HL-60 (cell line): ENCODE measurements around the gene LMO2.

ENCODE experiments used
- DNase-seq, 2 experiments: peaks; one replicate each; pipeline ENCODE4 v3.0.0-alpha.2; 2010 to 2020; ENCODE audit warnings: low read depth in 1 of 2, low spot score in 1 of 2
- H3K27ac ChIP-seq: fragments of 250-450 bp; sonication (Bioruptor Pico); replicated peaks from 2 replicates; pipeline ENCODE4 v1.5.1; 2020; ENCODE audit warnings: mild to moderate bottlenecking, moderate library complexity
- H3K27me3 ChIP-seq: fragments of 250-450 bp; sonication (Bioruptor Pico); 2 replicates; pipeline ENCODE4 v1.5.1; 2021; ENCODE audit warnings: mild to moderate bottlenecking, moderate library complexity; ENCODE audit not compliant: insufficient read depth, poor library complexity, severe bottlenecking
- H3K4me3 ChIP-seq: replicated peaks from 2 replicates; pipeline ENCODE4 v1.5.1; 2011; ENCODE audit warnings: mild to moderate bottlenecking, control low read depth, low read length; ENCODE audit not compliant: insufficient read depth
- CTCF ChIP-seq: IDR thresholded peaks from one replicate; pipeline ENCODE4 v1.5.1; 2011; ENCODE audit warnings: low read length, control low read depth, inconsistent platforms; ENCODE audit not compliant: insufficient read depth
- GABPA ChIP-seq: IDR thresholded peaks from 2 replicates; pipeline ENCODE4 v1.6.1; 2012; ENCODE audit warnings: low read depth
- POLR2AphosphoS5 ChIP-seq: IDR thresholded peaks from 2 replicates; pipeline ENCODE4 v1.6.1; 2012; ENCODE audit warnings: low read depth
- REST ChIP-seq: IDR thresholded peaks from 2 replicates; pipeline ENCODE4 v1.6.1; 2012; ENCODE audit warnings: low read depth; ENCODE audit not compliant: insufficient replicate concordance
- SPI1 ChIP-seq: IDR thresholded peaks from 2 replicates; pipeline ENCODE4 v1.6.1; 2012; ENCODE audit warnings: low read depth, mild to moderate bottlenecking, borderline replicate concordance

The LMO2 gene

GRCh38 chr11:33869481-33870422 is 22.1 kb downstream of the LMO2 start:
- no peaks in the 10 kb centered on the region for H3K27me3 ChIP-seq
- DNase-seq: peak; percentile 62 to 65

GRCh38 chr11:33868647-33869461 is 23.0 kb downstream of the LMO2 start:
- no peak; the same call in 1 of the 2 replicates for TF ChIP-seq POLR2AphosphoS5
- TF ChIP-seq REST: no peak
- TF ChIP-seq CTCF: no peak
- no peak for TF ChIP-seq SPI1
- no peak for TF ChIP-seq GABPA
- no peaks in the 10 kb centered on the region for H3K27me3 ChIP-seq
- H3K27ac ChIP-seq: peak overlapping the region; percentile 68
- DNase-seq: no peak
- H3K4me3 ChIP-seq: peak overlapping the region; percentile 76

More at GRCh38 chr11:33869481-33870422, 22.1 kb downstream of the LMO2 start:
- H3K4me3 ChIP-seq: peak overlapping the region; percentile 76
- TF ChIP-seq GABPA (no peak), SPI1 (peak; percentile 49; the same call in 1 of the 2 replicates), POLR2AphosphoS5 (peak; percentile 13)
- peak overlapping the region; percentile 74 for H3K27ac ChIP-seq

GRCh38 chr11:33867996-33868646 is 23.8 kb downstream of the LMO2 start:
- Histone ChIP-seq H3K4me3 (peak overlapping the region; percentile 76), H3K27me3 (no peaks in the 10 kb centered on the region), H3K27ac (peak overlapping the region; percentile 68)
- no peak for DNase-seq
- no peak for TF ChIP-seq CTCF
- no peak for TF ChIP-seq REST
- no peak for TF ChIP-seq SPI1
- TF ChIP-seq GABPA: no peak
- no peak for TF ChIP-seq POLR2AphosphoS5

GRCh38 chr11:33867561-33867960 is 24.3 kb downstream of the LMO2 start:
- TF ChIP-seq REST (no peak), CTCF (no peak), SPI1 (no peak), GABPA (no peak)
- no peak overlapping the region for H3K27ac ChIP-seq
- no peak for DNase-seq
- no peaks in the 10 kb centered on the region for H3K27me3 ChIP-seq
- H3K4me3 ChIP-seq: peak overlapping the region; percentile 76
